Vagina (tissue), 2 donors: ENCODE data around the gene DLX1.

Source experiments
- POLR2A ChIP-seq, 2 donors: fragments of 450-650 bp; IDR thresholded peaks; one replicate each; pipeline ENCODE4 v1.6.1; 2017; ENCODE audit warnings: antibody characterized with exemption in 2 of 2, mild to moderate bottlenecking in 2 of 2, moderate library complexity in 2 of 2
- TF ChIP-seq, protein P1 (sequence below), 3 experiments: fragments of 450-650 bp in 2 of 3; fragments of 200-600 bp in 1 of 3; sonication (generic) in 1 of 3; IDR thresholded peaks; one replicate each; pipeline ENCODE4 v1.5.1; 2017 to 2019; ENCODE audit warnings: antibody characterized with exemption in 3 of 3, mild to moderate bottlenecking in 2 of 3, moderate library complexity in 2 of 3

GRCh38 chr2:172083628-172084394 lies 1.5 kb upstream of the DLX1 start:
- TF ChIP-seq, protein P1, sequence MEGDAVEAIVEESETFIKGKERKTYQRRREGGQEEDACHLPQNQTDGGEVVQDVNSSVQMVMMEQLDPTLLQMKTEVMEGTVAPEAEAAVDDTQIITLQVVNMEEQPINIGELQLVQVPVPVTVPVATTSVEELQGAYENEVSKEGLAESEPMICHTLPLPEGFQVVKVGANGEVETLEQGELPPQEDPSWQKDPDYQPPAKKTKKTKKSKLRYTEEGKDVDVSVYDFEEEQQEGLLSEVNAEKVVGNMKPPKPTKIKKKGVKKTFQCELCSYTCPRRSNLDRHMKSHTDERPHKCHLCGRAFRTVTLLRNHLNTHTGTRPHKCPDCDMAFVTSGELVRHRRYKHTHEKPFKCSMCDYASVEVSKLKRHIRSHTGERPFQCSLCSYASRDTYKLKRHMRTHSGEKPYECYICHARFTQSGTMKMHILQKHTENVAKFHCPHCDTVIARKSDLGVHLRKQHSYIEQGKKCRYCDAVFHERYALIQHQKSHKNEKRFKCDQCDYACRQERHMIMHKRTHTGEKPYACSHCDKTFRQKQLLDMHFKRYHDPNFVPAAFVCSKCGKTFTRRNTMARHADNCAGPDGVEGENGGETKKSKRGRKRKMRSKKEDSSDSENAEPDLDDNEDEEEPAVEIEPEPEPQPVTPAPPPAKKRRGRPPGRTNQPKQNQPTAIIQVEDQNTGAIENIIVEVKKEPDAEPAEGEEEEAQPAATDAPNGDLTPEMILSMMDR (IDR thresholded peaks at IDR 0.05), result no peak
- no peak for TF ChIP-seq POLR2A (IDR thresholded peaks at IDR 0.05)
